BLaER1 treated with 17β-estradiol and CSF1 and Interleukin-3, amounts not matched to agents 10 nM and 100 nM (cell line): Measurements from ENCODE around the gene TRIM31.

ENCODE experiments used
- H3K27ac ChIP-seq, 11 experiments: shearing (Covaris generic); formaldehyde crosslinking; 2 replicates each; pipeline ENCODE4 v1.8.1; 2022
- H3K27me3 ChIP-seq, 11 experiments: shearing (Covaris generic); formaldehyde crosslinking; 2 replicates each; pipeline ENCODE4 v1.8.1; 2022
- H3K36me3 ChIP-seq, 11 experiments: shearing (Covaris generic); formaldehyde crosslinking; 2 replicates each; pipeline ENCODE4 v1.8.1; 2022
- H3K4me1 ChIP-seq, 10 experiments: shearing (Covaris generic); formaldehyde crosslinking; 2 replicates each; pipeline ENCODE4 v1.8.1; 2022
- H3K4me2 ChIP-seq, 11 experiments: shearing (Covaris generic); formaldehyde crosslinking; 2 replicates each; pipeline ENCODE4 v1.8.1; 2022
- H3K4me3 ChIP-seq, 10 experiments: shearing (Covaris generic); formaldehyde crosslinking; 2 replicates each; pipeline ENCODE4 v1.8.1; 2022
- H3K9ac ChIP-seq, 11 experiments: shearing (Covaris generic); formaldehyde crosslinking; 2 replicates each; pipeline ENCODE4 v1.8.1; 2022
- H3K9me3 ChIP-seq, 11 experiments: shearing (Covaris generic); formaldehyde crosslinking; replicated peaks in 1 of 11; 2 replicates each; pipeline ENCODE4 v1.8.1; 2022
- H4K20me1 ChIP-seq, 11 experiments: shearing (Covaris generic); formaldehyde crosslinking; 2 replicates each; pipeline ENCODE4 v1.8.1; 2022
- Cebpa-rat ChIP-seq, 11 experiments: shearing (Covaris generic); IDR thresholded peaks; 2 replicates each; pipeline ENCODE4 v1.8.1; 2022

The TRIM31 gene

GRCh38 chr6:30067460-30068139 is 45.3 kb downstream of the TRIM31 start:
- peaks cover 29 to 63% (median 50%) of the 10 kb centered on the region in 11 experiments for H3K36me3 ChIP-seq
- peak overlapping the region; percentile 79 to 92 (median 85) for H3K27ac ChIP-seq
- H3K9me3 ChIP-seq, result no peaks in the 10 kb centered on the region
- peak overlapping the region; percentile 66 to 82 (median 77) for H3K4me3 ChIP-seq
- peaks cover 36 to 50% (median 40%) of the 10 kb centered on the region in 10 experiments for H3K4me1 ChIP-seq
- peak overlapping the region; percentile 77 to 98 (median 91) for H3K4me2 ChIP-seq
- peaks cover 10 to 19% (median 15%) of the 10 kb centered on the region in 11 experiments for H3K27me3 ChIP-seq
- peaks cover 0 to 21% (median 0%) of the 10 kb centered on the region in 11 experiments; a peak in 6 of 22 replicates for H4K20me1 ChIP-seq
- peak overlapping the region; percentile 76 to 88 (median 84) for H3K9ac ChIP-seq
- no peak for TF ChIP-seq Cebpa-rat (IDR thresholded peaks at IDR 0.05)

- no peak for TF ChIP-seq Cebpa-rat (IDR thresholded peaks at IDR 0.05)
- H3K4me1 ChIP-seq, result peaks cover 44 to 58% (median 48%) of the 10 kb centered on the region in 10 experiments
- H3K27me3 ChIP-seq, result peaks cover 2 to 11% (median 7%) of the 10 kb centered on the region in 11 experiments; a peak in 20 of 22 replicates
- H3K4me2 ChIP-seq, result peak within 1 kb of the TSS; percentile 77 to 98 (median 94)
- peaks cover 0 to 15% (median 0%) of the 10 kb centered on the region in 11 experiments; a peak in 6 of 22 replicates for H4K20me1 ChIP-seq
- H3K9me3 ChIP-seq, result no peaks in the 10 kb centered on the region
- peak within 1 kb of the TSS; percentile 66 to 82 (median 77) for H3K4me3 ChIP-seq
- H3K27ac ChIP-seq, result peak within 1 kb of the TSS; percentile 79 to 92 (median 85)
- H3K9ac ChIP-seq, result peak within 1 kb of the TSS; percentile 76 to 88 (median 84)
- H3K36me3 ChIP-seq, result peaks cover 29 to 65% (median 50%) of the 10 kb centered on the region in 11 experiments
Measured at GRCh38 chr6:30066577-30067459, 46.1 kb downstream of the TRIM31 start, which contains the start of gene PPP1R11. PPP1R11 (plus strand) TSS chr6:30067198; CDS start chr6:30067411, 213 bp downstream.

DNA sequence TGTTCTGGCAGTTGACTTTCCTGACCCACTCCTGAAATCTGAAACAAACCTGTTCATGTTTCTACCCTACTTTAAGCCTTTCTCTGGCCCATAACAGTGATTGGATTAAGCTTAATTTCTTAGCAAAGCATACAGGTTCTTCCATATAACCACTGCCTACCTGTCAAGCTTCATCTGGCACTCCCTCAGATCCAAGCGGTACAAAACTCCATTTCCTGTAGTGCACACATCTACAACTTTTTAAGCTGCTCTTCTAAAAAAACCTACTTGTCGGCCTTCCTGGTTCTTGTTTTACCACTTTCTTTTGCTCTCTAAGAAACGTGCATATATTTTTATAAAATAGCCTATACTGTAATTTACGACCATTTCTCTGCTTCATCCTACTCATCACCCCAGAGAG is 46.8 kb downstream of the TRIM31 start:
- no peak for TF ChIP-seq Cebpa-rat (IDR thresholded peaks at IDR 0.05)
- Histone ChIP-seq H3K9ac (peak overlapping the region; percentile 65 to 88 (median 81)), H3K27ac (peak overlapping the region; percentile 54 to 92 (median 82)), H3K4me3 (peak overlapping the region; percentile 66 to 82 (median 77)), H3K9me3 (no peaks in the 10 kb centered on the region), H3K36me3 (peaks cover 29 to 62% (median 47%) of the 10 kb centered on the region in 11 experiments), H4K20me1 (peaks cover 0 to 8% (median 0%) of the 10 kb centered on the region in 11 experiments; a peak in 6 of 22 replicates), H3K27me3 (peaks cover 0 to 4% (median under 1%) of the 10 kb centered on the region in 11 experiments; a peak in 5 of 22 replicates), H3K4me2 (peak overlapping the region; percentile 77 to 97 (median 90)), H3K4me1 (peaks cover 45 to 58% (median 49%) of the 10 kb centered on the region in 10 experiments)

GRCh38 chr6:30063315-30063714 is 49.6 kb downstream of the TRIM31 start:
- no peaks in the 10 kb centered on the region for H3K9me3 ChIP-seq
- no peaks in the 10 kb centered on the region for H4K20me1 ChIP-seq
- H3K4me2 ChIP-seq, result peak overlapping the region; percentile 88 to 98 (median 94); a peak in 18 of 22 replicates
- peaks cover 50 to 65% (median 58%) of the 10 kb centered on the region in 10 experiments for H3K4me1 ChIP-seq
- no peak overlapping the region for H3K27ac ChIP-seq
- no peak for TF ChIP-seq Cebpa-rat (IDR thresholded peaks at IDR 0.05)
- H3K27me3 ChIP-seq, result no peaks in the 10 kb centered on the region
- H3K36me3 ChIP-seq, result peaks cover 10 to 36% (median 20%) of the 10 kb centered on the region in 11 experiments; a peak in 17 of 22 replicates
- H3K4me3 ChIP-seq, result no peak overlapping the region
- peak overlapping the region in 1 of 11 experiments; percentile 39; a peak in 1 of 22 replicates for H3K9ac ChIP-seq

GRCh38 chr6:30062471-30063178 is 50.3 kb downstream of the TRIM31 start:
- Histone ChIP-seq H3K27ac (peak overlapping the region in 2 of 11 experiments; percentile 86 to 91; a peak in 2 of 22 replicates), H3K9ac (peak overlapping the region in 8 of 11 experiments; percentile 82 to 92 (median 86); a peak in 12 of 22 replicates), H3K4me2 (peak overlapping the region; percentile 88 to 98 (median 94)), H3K9me3 (no peaks in the 10 kb centered on the region), H3K4me1 (peaks cover 43 to 59% (median 51%) of the 10 kb centered on the region in 10 experiments), H4K20me1 (no peaks in the 10 kb centered on the region), H3K4me3 (peak overlapping the region; percentile 80 to 94 (median 87)), H3K27me3 (no peaks in the 10 kb centered on the region), H3K36me3 (peaks cover 15 to 41% (median 26%) of the 10 kb centered on the region in 11 experiments; a peak in 21 of 22 replicates)
- no peak for TF ChIP-seq Cebpa-rat (IDR thresholded peaks at IDR 0.05)

GRCh38 chr6:30061858-30062458 is 50.9 kb downstream of the TRIM31 start:
- peak overlapping the region; percentile 88 to 98 (median 94) for H3K4me2 ChIP-seq
- no peaks in the 10 kb centered on the region for H3K9me3 ChIP-seq
- H3K27me3 ChIP-seq, result no peaks in the 10 kb centered on the region
- peak overlapping the region; percentile 71 to 92 (median 87) for H3K27ac ChIP-seq
- H3K4me3 ChIP-seq, result peak overlapping the region; percentile 80 to 94 (median 87)
- no peak for TF ChIP-seq Cebpa-rat (IDR thresholded peaks at IDR 0.05)
- H3K4me1 ChIP-seq, result peaks cover 42 to 58% (median 50%) of the 10 kb centered on the region in 10 experiments
- peak overlapping the region; percentile 82 to 92 (median 89) for H3K9ac ChIP-seq
- H4K20me1 ChIP-seq, result no peaks in the 10 kb centered on the region
- peaks cover 22 to 48% (median 32%) of the 10 kb centered on the region in 11 experiments for H3K36me3 ChIP-seq

- Histone ChIP-seq H4K20me1 (no peaks in the 10 kb centered on the region), H3K9me3 (no peaks in the 10 kb centered on the region), H3K36me3 (peaks cover 28 to 54% (median 37%) of the 10 kb centered on the region in 11 experiments), H3K27me3 (no peaks in the 10 kb centered on the region), H3K4me2 (peak within 1 kb of the TSS; percentile 90 to 98 (median 94)), H3K4me1 (peaks cover 42 to 57% (median 48%) of the 10 kb centered on the region in 10 experiments), H3K4me3 (peak within 1 kb of the TSS; percentile 80 to 94 (median 87)), H3K27ac (peak within 1 kb of the TSS; percentile 71 to 92 (median 87)), H3K9ac (peak within 1 kb of the TSS; percentile 82 to 92 (median 89))
- TF ChIP-seq Cebpa-rat (IDR thresholded peaks at IDR 0.05), result no peak
Measured at GRCh38 chr6:30061092-30061857, 51.6 kb downstream of the TRIM31 start, which contains the start of gene POLR1H. POLR1H (plus strand) TSS chr6:30061265; CDS start chr6:30061525, 260 bp downstream.
